IPS-NIHi7 (cell line): ENCODE measurements around the gene C1orf87.

Experiments
- DNase-seq: peaks from one replicate; pipeline ENCODE4 v3.0.0; 2012; ENCODE audit warnings: mixed read lengths; ENCODE audit errors: extremely low spot score

C1orf87 gene

GRCh38 chr1:59948990-59949389 lies 124.6 kb downstream of the C1orf87 start:
- no peak for DNase-seq

- DNase-seq: peak; percentile 83
Observed at GRCh38 chr1:59947047-59947938, 126.3 kb downstream of the C1orf87 start.

- no peak for DNase-seq
Observed at GRCh38 chr1:59945790-59946189, 127.8 kb downstream of the C1orf87 start.
